Esophagus squamous epithelium (tissue), 4 donors: ENCODE measurements around the gene DAPP1.

ENCODE experiments used
- POLR2A ChIP-seq, 4 donors: fragments of 450-650 bp; IDR thresholded peaks; one replicate each; pipeline ENCODE4 v1.6.1; 2017; ENCODE audit warnings: antibody characterized with exemption in 4 of 4, mild to moderate bottlenecking in 4 of 4, moderate library complexity in 3 of 4
- TF ChIP-seq, protein P1 (sequence below), 6 experiments: fragments of 450-650 bp in 4 of 6; fragments of 200-600 bp in 2 of 6; sonication (generic) in 2 of 6; IDR thresholded peaks; one replicate each; pipeline ENCODE4 v1.5.1; 2016 to 2019; ENCODE audit warnings: antibody characterized with exemption in 6 of 6, mild to moderate bottlenecking in 4 of 6, moderate library complexity in 4 of 6

GRCh38 chr4:99835942-99836341, 19.3 kb downstream of the DAPP1 start:
- TF ChIP-seq, protein P1, sequence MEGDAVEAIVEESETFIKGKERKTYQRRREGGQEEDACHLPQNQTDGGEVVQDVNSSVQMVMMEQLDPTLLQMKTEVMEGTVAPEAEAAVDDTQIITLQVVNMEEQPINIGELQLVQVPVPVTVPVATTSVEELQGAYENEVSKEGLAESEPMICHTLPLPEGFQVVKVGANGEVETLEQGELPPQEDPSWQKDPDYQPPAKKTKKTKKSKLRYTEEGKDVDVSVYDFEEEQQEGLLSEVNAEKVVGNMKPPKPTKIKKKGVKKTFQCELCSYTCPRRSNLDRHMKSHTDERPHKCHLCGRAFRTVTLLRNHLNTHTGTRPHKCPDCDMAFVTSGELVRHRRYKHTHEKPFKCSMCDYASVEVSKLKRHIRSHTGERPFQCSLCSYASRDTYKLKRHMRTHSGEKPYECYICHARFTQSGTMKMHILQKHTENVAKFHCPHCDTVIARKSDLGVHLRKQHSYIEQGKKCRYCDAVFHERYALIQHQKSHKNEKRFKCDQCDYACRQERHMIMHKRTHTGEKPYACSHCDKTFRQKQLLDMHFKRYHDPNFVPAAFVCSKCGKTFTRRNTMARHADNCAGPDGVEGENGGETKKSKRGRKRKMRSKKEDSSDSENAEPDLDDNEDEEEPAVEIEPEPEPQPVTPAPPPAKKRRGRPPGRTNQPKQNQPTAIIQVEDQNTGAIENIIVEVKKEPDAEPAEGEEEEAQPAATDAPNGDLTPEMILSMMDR (IDR thresholded peaks at IDR 0.05): no peak
- no peak for TF ChIP-seq POLR2A (IDR thresholded peaks at IDR 0.05)
